HG02642 (cell line): Measurements from ENCODE around the gene ELOF1.
"Not testable (repeated sequence)": the region's sequence is repeated elsewhere in the genome, so short reads cannot be mapped to it uniquely, and the experiment has no call there.

Source experiments
- ATAC-seq: cut with Tn5 transposase; IDR thresholded peaks from one replicate; pipeline ENCODE4 v1.9.1; 2021; ENCODE audit warnings: mild to moderate bottlenecking; ENCODE audit not compliant: unreplicated experiment, poor library complexity

The ELOF1 gene

GRCh38 chr19:11573354-11573753 is 14.3 kb upstream of the ELOF1 start:
- ATAC-seq = not testable (repeated sequence)

- ATAC-seq = no peak
Measured at GRCh38 chr19:11570039-11570462, 11.0 kb upstream of the ELOF1 start.

- no peak for ATAC-seq
Measured at GRCh38 chr19:11566164-11566563, 7.1 kb upstream of the ELOF1 start.

- ATAC-seq = not testable (repeated sequence)
Measured at GRCh38 chr19:11565649-11565980, 6.6 kb upstream of the ELOF1 start.

- not testable (repeated sequence) for ATAC-seq
Measured at GRCh38 chr19:11564082-11564807, 5.2 kb upstream of the ELOF1 start.

GRCh38 chr19:11563532-11563931 is 4.5 kb upstream of the ELOF1 start:
- no peak for ATAC-seq

GRCh38 chr19:11560404-11561051 is 1.5 kb upstream of the ELOF1 start:
- no peak for ATAC-seq

GRCh38 chr19:11556634-11557420 is 2.2 kb downstream of the ELOF1 start:
- ATAC-seq = no peak

- no peak for ATAC-seq
Measured at GRCh38 chr19:11555246-11555645, 3.8 kb downstream of the ELOF1 start.

- ATAC-seq = no peak
Measured at GRCh38 chr19:11554160-11554559, 4.9 kb downstream of the ELOF1 start.

GRCh38 chr19:11552666-11553372 is 6.2 kb downstream of the ELOF1 start:
- ATAC-seq = no peak

- ATAC-seq = no peak
Measured at GRCh38 chr19:11551603-11552235, 7.3 kb downstream of the ELOF1 start.

- no peak for ATAC-seq
Measured at GRCh38 chr19:11550265-11550664, 8.8 kb downstream of the ELOF1 start.

GRCh38 chr19:11549386-11549953 is 9.6 kb downstream of the ELOF1 start:
- ATAC-seq = no peak

- no peak for ATAC-seq
Measured at GRCh38 chr19:11547929-11548700, 10.9 kb downstream of the ELOF1 start.

GRCh38 chr19:11541238-11541637 is 17.8 kb downstream of the ELOF1 start:
- no peak for ATAC-seq

- no peak for ATAC-seq
Measured at GRCh38 chr19:11540645-11541044, 18.4 kb downstream of the ELOF1 start.

- no peak for ATAC-seq
Measured at GRCh38 chr19:11539495-11540365, 19.3 kb downstream of the ELOF1 start.
